DMS 273 (cell line): Measurements from ENCODE around the gene ZNF346.
A peak's percentile ranks its signal among the peaks of the same experiment; 100 is the strongest.
"Not testable (repeated sequence)": the region's sequence is repeated elsewhere in the genome, so short reads cannot be mapped to it uniquely, and the experiment has no call there.

ENCODE experiments used
- DNase-seq: peaks from one replicate; lab custom pipeline; 2025; ENCODE audit not compliant: unreplicated experiment; lab: John Stamatoyannopoulos, UW

Gene ZNF346, protein sequence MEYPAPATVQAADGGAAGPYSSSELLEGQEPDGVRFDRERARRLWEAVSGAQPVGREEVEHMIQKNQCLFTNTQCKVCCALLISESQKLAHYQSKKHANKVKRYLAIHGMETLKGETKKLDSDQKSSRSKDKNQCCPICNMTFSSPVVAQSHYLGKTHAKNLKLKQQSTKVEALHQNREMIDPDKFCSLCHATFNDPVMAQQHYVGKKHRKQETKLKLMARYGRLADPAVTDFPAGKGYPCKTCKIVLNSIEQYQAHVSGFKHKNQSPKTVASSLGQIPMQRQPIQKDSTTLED

DNA sequence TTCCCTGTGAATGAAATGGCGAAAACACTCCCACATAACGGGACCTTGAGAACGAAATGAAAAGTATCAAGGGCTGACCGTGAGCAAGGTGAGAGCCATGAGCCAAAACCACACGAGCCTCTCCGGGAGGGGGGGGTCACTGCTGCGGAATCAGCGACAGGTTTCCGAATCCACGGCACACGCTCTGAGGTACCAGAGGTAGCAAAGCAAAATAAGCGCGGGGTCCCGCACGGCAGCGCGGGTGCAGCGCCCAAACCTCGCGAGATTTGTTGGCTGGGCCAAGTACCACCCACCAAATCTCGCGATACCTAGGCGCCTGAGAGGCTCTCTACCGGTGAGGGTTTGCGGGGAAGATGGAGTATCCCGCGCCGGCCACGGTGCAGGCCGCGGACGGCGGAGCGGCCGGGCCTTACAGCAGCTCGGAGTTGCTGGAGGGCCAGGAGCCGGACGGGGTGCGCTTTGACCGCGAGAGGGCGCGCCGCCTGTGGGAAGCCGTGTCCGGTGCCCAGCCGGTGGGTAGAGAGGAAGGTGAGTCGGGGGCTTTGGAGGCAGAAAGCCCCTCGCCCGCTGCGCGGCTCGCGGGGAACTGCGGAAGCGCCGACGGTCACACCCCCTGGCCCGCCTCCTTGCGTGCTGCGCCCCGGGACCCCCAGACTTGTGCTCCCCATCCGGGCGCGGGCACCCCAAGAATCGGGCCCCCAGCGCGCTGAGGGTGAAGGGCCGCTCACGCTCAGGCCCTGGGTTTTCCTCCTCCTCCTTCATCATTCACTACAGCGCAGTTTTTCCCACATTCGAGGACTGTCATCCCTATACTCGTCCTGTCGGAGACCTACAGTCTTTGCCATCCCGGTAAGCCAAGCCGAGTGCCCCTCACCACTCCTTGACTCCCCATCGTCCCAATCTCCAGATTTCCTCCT is at the start of gene ZNF346:
Gene ZNF346 (plus strand): TSS at position 311 of the 917 bp plus-strand sequence. CDS start 43 bp downstream, at position 354.
- peak; percentile 99 for DNase-seq

DNA sequence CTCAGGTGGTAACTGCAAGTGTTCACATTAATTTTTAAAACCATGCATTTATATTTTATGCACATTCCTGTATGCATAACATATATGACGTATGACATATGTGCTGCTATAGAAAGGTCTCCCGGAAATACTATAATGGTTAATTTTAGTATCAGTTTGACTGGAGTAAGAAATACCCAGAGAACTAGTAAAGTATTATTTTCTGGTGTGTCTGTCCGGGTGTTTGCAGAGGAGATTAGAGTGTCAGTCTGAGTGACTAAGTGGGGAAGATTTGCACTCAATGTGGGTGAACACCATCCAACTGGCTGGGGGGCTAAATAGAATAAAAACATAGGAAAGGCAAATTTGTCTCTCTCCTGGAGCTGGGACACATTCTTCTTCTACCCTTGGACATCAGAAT is 42.8 kb upstream of the ZNF346 start:
- no peak for DNase-seq

DNA sequence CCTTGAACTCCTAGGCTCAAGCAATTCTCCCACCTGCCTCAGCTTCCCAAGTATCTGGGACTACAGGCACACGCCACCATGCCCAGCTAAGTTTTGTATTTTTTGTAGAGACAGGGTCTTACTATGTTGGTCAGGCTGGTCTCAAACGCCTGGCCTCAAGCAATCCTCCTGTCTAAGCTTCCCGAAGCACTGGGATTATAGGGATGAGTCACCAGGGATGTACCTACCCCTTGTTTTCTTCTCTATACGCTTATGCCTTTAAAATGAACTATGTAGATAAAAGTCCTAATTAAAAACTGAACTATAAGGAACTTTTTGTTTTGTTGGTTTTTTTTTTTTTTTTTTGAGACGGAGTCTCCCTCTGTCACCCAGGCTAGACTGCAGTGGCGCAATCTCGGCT is 41.7 kb upstream of the ZNF346 start:
- no peak for DNase-seq

DNA sequence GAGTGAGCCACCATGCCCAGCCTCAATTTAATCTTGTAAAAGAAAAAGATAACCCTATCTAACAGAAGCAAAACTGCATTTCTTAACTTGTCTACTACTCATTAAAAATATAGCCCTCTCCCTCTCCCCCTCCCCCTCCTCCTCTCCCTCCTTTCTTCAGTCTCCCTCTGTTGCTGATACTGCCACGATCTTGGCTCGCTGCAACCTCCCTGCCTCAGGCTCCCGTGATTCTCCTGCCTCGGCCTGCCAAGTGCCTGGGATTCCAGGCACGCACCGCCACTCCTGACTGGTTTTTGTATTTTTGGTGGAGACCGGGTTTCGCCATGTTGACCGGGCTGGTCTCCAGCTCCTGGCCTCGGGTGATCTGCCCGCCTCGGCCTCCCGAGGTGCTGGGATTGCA is 39.4 kb upstream of the ZNF346 start:
- DNase-seq: not testable (repeated sequence)

DNA sequence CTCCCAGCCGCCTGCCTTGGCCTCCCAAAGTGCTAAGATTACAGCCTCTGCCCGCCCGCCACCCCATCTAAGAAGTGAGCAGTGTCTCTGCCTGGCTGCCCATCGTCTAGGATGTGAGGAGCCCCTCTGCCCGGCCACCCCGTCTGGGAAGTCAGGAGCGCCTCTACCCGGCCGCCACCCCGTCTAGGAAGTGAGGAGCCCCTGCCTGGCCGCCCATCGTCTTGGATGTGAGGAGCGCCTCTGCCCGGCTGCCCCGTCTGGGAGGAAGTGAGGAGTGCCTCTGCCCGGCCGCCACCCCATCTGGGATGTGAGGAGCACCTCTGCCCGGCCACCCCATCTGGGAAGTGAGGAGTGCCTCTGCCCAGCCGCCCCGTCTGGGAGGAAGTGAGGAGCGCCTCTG is 38.9 kb upstream of the ZNF346 start:
- not testable (repeated sequence) for DNase-seq

DNA sequence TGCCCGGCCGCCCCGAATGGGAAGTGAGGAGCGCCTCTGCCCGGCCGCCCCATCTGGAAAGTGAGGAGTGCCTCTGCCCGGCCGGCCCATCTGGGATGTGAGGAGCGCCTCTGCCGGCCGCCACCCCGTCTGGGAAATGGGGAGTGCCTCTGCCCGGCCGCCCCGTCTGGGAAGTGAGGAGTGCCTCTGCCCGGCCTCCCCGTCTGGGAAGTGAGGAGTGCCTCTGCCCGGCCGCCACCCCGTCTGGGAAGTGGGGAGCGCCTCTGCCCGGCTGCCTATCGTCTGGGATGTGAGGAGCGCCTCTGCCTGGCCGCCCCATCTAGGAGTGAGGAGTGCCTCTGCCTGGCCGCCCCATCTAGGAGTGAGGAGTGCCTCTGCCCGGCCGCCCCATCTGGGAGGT is 38.3 kb upstream of the ZNF346 start:
- DNase-seq: not testable (repeated sequence)

DNA sequence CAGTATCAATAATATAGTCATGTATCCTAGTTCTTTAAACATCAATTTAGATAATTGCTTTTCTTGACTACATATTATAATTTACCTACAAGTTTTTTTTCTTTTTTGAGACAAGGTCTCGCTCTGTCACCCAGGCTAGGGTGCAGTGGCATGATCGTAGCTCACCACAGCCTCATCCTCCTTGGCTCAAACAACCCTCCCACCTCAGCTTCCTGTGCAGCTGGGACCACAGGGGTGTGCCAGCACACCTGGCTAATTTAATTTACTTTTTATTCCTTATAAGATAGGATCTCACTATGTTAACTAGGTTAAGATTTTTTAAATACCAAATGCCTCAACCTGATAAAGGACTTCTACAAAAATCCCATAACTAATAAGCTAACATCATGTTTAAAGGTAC is 37.0 kb upstream of the ZNF346 start:
- DNase-seq: no peak

DNA sequence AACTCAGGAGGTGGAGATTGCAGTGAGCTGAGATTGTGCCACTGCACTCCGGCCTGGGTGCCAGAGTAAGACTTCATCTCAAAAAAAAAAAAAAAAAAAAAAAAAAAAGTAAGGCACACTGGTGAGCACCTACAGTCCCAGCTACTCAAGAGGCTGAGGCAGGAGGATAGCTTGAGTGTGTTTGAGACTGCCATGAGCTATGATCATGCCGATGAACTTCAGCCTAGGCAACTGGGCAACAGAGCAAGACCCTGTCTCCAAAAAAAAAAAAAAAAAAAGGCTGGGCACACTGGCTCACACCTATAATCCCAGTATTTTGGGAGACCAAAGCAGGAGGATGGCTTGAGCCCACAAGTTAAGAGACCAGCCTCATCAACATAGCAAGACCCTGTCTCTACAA is 36.2 kb upstream of the ZNF346 start:
- no peak for DNase-seq

DNA sequence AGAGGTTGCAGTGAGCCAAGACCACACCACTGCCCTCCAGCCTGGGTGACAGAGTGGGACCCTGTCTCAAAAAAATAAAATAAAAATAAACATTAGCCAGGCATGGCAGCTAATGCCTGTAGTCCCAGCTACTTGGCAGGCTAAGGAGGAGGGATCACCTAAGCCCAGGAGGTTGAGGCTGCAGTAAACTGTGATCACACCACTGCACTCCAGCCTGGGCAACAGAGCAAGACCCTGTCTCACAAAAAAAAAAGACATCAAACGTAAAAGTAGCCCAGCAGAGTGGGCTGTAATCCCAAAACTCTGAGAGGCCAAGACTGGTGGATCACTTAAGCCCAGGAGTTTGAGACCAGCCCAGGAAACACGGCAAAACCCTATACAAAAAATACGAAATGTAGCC is 34.9 kb upstream of the ZNF346 start:
- no peak for DNase-seq

DNA sequence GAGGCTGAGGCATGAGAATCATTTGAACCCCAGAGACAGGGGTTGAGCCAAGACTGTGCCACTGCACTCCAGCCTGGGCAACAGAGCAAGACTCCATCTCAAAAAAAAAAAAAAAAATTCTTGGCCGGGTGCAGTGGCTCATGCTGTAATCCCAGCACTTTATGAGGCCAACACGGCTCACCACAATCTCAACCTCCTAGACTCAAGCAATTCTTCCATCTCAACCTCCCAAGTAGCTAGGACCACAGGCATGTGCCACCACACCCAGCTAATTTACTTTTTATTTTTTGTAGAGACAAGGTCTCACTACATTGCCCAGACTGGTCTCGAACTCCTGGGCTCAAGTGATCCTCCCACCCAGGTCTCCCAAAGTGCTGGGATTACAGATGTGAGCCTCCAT is 29.4 kb upstream of the ZNF346 start:
- DNase-seq: not testable (repeated sequence)

DNA sequence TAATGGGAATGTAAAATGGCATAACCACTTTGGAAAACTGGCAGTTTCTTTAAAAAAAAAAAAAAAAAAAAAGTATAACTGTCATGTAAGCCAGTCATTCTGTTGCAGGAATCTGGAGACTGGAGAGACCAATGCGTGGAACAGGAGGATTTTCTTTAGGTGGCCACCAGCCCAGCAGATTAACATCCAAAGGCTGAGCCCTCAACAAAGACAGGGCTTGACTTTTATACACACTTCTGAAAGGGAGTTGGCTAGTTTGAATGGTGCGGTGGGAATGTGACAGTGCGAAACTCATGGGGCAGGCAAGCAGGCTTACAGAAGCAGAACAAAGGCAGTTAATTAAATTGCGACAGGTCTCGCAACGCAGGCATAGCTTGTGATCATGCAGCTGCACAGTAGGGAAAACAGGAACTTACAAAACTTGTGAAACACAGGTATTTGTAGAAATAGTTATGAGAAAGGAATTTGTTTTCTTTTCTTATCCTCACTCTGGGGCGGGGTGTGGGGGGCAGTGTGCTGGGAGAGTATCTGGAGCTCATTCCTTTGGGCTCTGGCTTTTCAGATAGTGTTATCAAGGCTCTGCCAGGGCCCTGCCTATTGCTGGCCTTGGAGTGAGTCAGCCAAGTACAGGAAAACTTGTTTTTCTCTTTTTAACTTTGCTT is 27.9 kb upstream of the ZNF346 start:
- DNase-seq: no peak

DNA sequence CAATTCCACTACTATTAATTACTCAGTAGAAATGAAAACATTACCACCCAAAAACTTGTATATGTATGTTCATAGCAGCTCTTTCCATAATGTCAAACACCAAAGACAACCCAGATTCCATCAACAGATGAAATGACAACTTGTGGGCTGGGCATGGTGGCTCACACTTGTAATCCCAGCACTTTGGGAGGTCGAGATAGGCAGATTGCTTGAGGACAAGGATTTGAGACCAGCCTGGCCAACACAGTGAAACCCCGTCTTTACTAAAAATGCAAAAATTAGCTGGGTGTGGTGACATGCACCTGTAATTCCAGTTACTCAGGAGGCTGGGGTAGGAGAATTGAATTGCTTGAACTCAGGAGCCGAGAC is 27.4 kb upstream of the ZNF346 start:
- no peak for DNase-seq

DNA sequence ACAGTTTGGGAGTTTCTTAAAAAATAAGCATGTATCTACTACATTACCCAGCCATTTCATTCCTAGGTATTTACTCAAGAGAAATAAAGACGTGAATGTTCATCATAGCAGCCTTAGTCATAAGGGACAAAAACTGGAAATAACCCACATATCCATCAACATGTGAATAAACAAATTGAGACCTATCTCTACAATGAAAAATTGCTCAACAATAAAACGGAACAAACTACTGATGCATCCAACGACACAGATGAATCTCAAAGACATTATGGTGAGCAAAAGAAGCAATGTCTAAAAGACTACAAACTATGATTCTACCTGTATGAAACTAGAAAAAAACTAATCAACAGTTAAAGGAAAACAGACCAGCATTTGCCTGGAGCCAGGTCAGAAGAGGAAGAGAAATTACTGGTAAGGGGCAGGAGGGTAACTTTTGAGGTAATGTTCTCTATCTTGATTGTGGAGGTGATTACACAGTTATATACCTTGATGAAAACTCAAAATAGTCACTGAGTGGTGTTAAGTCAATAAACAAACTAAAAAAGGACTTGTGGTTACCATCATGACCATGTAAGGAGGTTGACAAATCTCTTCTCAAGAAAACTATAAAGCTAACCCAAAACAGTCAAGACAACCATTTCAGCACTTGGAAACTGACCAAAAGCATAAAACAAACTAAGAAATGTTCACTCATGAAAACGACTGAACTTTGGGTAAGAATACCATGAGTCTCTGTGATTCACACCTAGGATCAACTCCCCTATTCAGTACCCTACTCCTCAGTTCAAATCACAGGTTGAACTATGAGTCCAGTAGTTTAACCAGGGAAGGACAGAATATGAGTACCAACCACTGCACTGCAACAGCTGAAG is 26.4 kb upstream of the ZNF346 start:
- DNase-seq: no peak

DNA sequence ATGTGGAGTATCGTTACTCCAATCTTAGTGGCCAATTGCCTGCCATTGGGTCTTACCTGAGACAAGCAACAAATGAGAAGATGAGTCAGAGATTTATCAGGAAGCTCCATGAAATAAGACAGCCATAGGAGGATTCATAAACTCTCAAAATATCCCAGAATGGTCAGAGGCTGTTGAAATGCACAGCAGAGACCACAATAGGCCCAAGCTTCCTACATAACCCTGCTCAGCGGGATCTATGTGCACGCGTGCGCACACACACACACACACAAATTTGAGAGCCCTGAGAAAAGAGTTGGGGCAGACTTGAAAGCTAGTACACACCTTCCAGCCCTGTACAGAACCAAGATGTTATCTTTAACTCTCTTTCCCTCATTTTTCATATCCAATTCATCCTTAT is 25.7 kb upstream of the ZNF346 start:
- DNase-seq: no peak

DNA sequence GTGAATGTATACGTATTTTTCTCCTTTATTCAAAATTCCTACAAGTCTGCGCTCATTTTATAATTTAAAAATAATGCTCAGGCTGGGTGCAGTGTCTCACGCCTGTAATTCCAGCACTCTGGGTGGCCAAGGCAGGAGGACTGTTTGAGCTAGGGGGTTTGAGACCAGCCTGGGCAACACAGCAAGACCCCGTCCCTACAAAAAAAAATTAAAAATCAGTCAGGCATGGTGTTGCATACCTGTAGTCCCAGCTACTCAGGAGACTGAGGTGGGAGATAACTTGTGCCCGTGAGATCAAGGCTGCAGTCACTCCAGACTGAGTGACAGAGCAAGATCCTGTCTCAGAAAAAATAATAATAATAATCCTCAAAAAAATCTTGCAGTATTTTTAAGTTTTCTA is 23.7 kb upstream of the ZNF346 start:
- DNase-seq: no peak

DNA sequence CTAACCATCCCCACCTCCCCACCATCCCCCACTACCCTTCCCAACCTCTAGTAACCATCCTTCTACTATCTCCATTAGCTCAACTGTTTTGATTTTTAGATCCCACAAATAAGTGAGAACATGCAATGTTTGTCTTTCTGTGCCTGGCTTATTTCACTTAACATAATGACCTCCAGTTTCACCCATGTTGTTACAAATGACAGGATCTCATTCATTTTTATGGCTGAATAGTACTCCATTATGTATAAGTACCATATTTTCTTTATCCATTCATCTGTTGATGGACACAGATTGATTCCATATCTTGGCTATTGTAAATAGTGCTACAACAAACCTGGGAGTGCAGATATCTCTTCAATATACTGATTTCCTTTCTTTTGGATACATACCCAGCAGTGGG is 23.0 kb upstream of the ZNF346 start:
- DNase-seq: not testable (repeated sequence)

DNA sequence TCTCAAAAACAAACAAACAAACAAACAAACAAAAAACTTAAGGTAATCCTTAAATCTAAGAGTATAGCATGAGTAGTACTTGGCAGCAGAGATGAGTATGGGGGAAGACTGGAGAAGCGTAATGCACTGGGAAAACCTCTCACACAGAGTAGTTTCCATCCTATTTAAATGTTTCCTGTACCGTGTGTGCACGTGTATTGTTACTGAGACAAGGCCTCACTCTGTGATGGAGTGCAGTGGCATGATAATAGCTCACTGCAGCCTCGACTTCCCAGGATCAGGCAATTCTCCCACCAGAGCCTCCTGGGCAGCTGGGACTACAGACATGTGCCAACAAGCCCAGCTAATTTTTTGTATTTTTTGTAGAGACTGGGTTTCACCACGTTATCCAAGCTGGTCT is 18.8 kb upstream of the ZNF346 start:
- peak; percentile 25 for DNase-seq

DNA sequence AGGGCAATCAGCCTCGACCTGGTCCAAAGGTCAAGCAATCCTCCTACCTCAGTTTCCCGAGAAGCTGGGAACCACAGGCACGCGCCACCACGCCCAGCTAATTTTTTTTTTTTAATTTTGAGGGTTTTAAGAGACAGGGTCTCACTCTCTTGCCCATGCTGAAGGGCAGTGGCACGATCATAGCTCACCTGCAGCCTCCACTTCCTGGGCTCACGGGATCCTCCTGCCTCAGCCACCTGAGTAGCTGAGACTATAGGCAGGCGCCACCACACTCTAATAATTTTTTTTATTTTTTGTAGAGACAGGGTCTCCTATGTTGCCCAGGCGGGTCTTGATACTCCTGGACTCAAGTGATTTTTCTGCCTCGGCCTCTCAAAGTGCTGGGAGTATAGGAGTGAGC is 17.5 kb upstream of the ZNF346 start:
- no peak for DNase-seq

DNA sequence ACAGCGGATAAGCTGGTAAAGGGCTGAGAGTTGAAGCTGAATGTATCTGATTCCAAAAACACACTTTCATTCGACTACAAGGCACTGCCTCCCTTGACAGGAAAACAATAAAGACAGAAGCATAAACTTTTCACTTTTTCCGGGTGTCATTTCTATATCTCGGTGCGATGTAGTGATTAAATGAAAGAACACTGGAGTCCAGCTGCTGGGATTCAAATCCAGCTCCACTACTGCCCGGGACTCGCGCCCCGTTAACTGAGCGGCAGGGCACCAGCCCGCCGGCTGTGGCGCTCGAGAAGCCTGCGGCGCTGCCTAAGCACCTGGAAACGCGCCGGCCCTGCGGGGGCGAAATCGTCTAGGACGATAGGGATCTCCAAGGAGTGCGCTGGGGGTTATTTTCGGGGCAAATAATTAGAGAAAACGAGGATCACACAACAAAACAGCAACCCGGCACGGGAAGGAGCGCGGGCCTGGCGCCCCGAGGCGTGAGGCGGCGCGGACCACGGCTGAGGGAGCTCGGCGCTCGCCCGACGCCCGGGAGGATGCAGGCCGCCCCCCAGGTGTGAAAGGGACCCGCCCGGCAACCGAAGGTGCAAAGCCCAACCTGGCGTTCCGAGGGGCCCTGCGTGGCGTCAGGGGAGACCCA is 16.8 kb upstream of the ZNF346 start:
- DNase-seq: peak; percentile 93

DNA sequence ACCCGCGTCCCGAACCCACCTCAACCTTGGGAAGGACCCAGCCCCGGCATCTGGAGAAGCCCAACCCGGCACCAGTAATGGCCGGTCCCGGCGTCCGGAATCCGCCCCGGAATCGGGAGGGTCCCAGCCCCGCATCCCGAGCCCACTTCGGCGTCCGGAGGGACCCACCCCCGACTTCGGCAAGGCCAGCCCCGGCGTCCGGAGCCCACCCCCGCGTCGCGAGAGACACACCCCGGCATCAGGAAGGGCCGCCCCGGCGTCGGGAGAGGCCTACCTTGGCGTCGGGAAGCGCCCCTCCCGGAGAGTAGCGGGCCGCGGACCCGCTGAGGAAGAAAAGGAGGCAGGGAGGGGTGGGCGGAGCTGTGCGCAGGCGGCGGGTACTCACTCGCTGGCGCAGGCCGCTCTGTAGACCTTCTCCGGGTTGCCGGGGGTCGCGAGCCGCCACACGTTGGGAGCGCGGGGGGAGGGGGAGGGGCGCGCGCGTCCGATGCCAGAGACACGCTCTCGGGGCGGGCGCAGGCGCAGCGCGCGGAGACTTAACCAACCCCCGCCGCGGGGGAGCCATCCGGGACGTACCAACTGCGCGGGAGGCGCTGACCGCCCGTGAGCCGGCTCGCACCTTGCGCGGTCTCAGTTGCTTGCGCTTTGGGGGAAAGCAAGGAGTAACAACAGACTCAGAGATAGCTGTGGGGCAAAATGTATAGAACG is 16.1 kb upstream of the ZNF346 start, which contains the start of gene UIMC1:
Gene UIMC1 (minus strand): TSS at position 515 of the 708 bp plus-strand sequence. CDS start 24,164 bp downstream, outside the sequence.
- DNase-seq: peak; percentile 98
